ENCODE data around the gene SPDYE5. TPM values are rescaled to one million over a fixed set of nuclear protein-coding genes. Genes with fewer than 3 reads are reported as not detected.
"Not testable (repeated sequence)": the region's sequence is repeated elsewhere in the genome, so short reads cannot be mapped to it uniquely, and the experiment has no call there.

Gene SPDYE5
- not detected in 2 replicates for total RNA-seq (2014; rRNA removed; shearing (Covaris generic))
- 1.2 and 1.8 TPM in 2 replicates for polyA plus RNA-seq (2016; fragmentation: Nextera tagmentation; extraction: Ambion mirVana)
- long read RNA-seq, partial matches to known transcripts, result 0 of 1 reads
- long read RNA-seq, other reads (novel, unspliced or antisense), result 1 of 1 reads

- not testable (repeated sequence) for H3K27ac ChIP-seq (ENCODE audit: low read depth); ATAC-seq; H3K4me3 Mint-ChIP-seq; H2AFZ ChIP-seq; H3K4me1 ChIP-seq (ENCODE audit: insufficient read depth); H3K79me2 ChIP-seq (replicated peaks; ENCODE audit: insufficient read depth); H3K36me3 Mint-ChIP-seq (ENCODE audit: low read depth); H3K27me3 Mint-ChIP-seq (ENCODE audit: insufficient read depth, low read depth, poor library complexity); H3K9me3 Mint-ChIP-seq; H3K9me2 ChIP-seq (ENCODE audit: insufficient read depth); H3K4me1 Mint-ChIP-seq; DNase-seq (ENCODE audit: low spot score); H3F3A ChIP-seq (replicated peaks; ENCODE audit: low read depth); H3K27me3 ChIP-seq (ENCODE audit: insufficient read depth); H3K27ac Mint-ChIP-seq; H3K4me2 ChIP-seq; H4K20me1 ChIP-seq (replicated peaks; ENCODE audit: insufficient read depth); H3K4me3 ChIP-seq; H3K36me3 ChIP-seq (ENCODE audit: insufficient read depth)
Measured at GRCh38 chr7:75492020-75492419, at the start of gene SPDYE5. TSS of gene SPDYE5 (plus strand) at chr7:75492320. CDS start at chr7:75494048, 1,728 bp downstream.

GRCh38 chr7:75442465-75443111, 49.5 kb upstream of the SPDYE5 start:
- H2AFZ ChIP-seq; H3K4me1 Mint-ChIP-seq; H3K79me2 ChIP-seq (replicated peaks; ENCODE audit: insufficient read depth); H3K9me3 Mint-ChIP-seq; H3K27me3 Mint-ChIP-seq (ENCODE audit: insufficient read depth, low read depth, poor library complexity); H3K9me2 ChIP-seq (ENCODE audit: insufficient read depth); H3K27me3 ChIP-seq (ENCODE audit: insufficient read depth); H4K20me1 ChIP-seq (replicated peaks; ENCODE audit: insufficient read depth); H3F3A ChIP-seq (replicated peaks; ENCODE audit: low read depth); H3K4me1 ChIP-seq (ENCODE audit: insufficient read depth): not testable (repeated sequence)
- Histone ChIP-seq H3K4me2 (peak overlapping the region; percentile 85), H3K27ac (ENCODE audit: low read depth) (0 out of 2 replicates have a peak overlapping the region, but pooled peaks have one; percentile 83), H3K4me3 (peak overlapping the region; percentile 77), H3K36me3 (ENCODE audit: insufficient read depth) (peaks cover 12% of the 10 kb centered on the region)
- H3K27ac Mint-ChIP-seq, result peak overlapping the region; percentile 97
- ATAC-seq (peak; percentile 89), DNase-seq (ENCODE audit: low spot score) (peak; percentile 16)
- peaks cover 31% of the 10 kb centered on the region for H3K36me3 Mint-ChIP-seq (ENCODE audit: low read depth)
- TF ChIP-seq CREB1 (CRISPR knock-in tag; IDR thresholded peaks at IDR 0.05; ENCODE audit: low read depth) (peak; percentile 14; the same call in 1 of the 2 replicates), POLR2AphosphoS5 (IDR thresholded peaks at IDR 0.05; ENCODE audit: low read depth) (peak; percentile 55)
- H3K4me3 Mint-ChIP-seq, result peak overlapping the region; percentile 89

GRCh38 chr7:75449946-75450345, 42.2 kb upstream of the SPDYE5 start:
- not testable (repeated sequence) for DNase-seq (ENCODE audit: low spot score); H3K27me3 ChIP-seq (ENCODE audit: insufficient read depth); H3K27ac Mint-ChIP-seq; ATAC-seq; H3K27me3 Mint-ChIP-seq (ENCODE audit: insufficient read depth, low read depth, poor library complexity); H3K4me1 ChIP-seq (ENCODE audit: insufficient read depth); H3F3A ChIP-seq (replicated peaks; ENCODE audit: low read depth); H4K20me1 ChIP-seq (replicated peaks; ENCODE audit: insufficient read depth); H3K4me2 ChIP-seq; H3K4me3 Mint-ChIP-seq; H3K4me3 ChIP-seq; H3K27ac ChIP-seq (ENCODE audit: low read depth); H3K36me3 Mint-ChIP-seq (ENCODE audit: low read depth); H3K36me3 ChIP-seq (ENCODE audit: insufficient read depth); H3K4me1 Mint-ChIP-seq; H3K79me2 ChIP-seq (replicated peaks; ENCODE audit: insufficient read depth); H3K9me2 ChIP-seq (ENCODE audit: insufficient read depth); H2AFZ ChIP-seq; H3K9me3 Mint-ChIP-seq

- H4K20me1 ChIP-seq (replicated peaks; ENCODE audit: insufficient read depth); H3K36me3 Mint-ChIP-seq (ENCODE audit: low read depth); H3K4me2 ChIP-seq; H3F3A ChIP-seq (replicated peaks; ENCODE audit: low read depth); H3K4me3 ChIP-seq; H3K4me1 ChIP-seq (ENCODE audit: insufficient read depth); H3K36me3 ChIP-seq (ENCODE audit: insufficient read depth); H2AFZ ChIP-seq; H3K9me3 Mint-ChIP-seq; H3K79me2 ChIP-seq (replicated peaks; ENCODE audit: insufficient read depth); H3K27ac ChIP-seq (ENCODE audit: low read depth); H3K27me3 ChIP-seq (ENCODE audit: insufficient read depth); H3K4me1 Mint-ChIP-seq; H3K27me3 Mint-ChIP-seq (ENCODE audit: insufficient read depth, low read depth, poor library complexity); H3K4me3 Mint-ChIP-seq; H3K9me2 ChIP-seq (ENCODE audit: insufficient read depth); H3K27ac Mint-ChIP-seq; DNase-seq (ENCODE audit: low spot score): not testable (repeated sequence)
- TF ChIP-seq CTCF (conservative IDR thresholded peaks at IDR 0.05; ENCODE audit: low read depth in 2 of 2), result peak; percentile 20 to 28; a peak in 2 of 4 replicates
- peak; percentile 92 for ATAC-seq
Measured at GRCh38 chr7:75452494-75452955, 39.6 kb upstream of the SPDYE5 start.

GRCh38 chr7:75456403-75456802, 35.7 kb upstream of the SPDYE5 start:
- H3K27me3 Mint-ChIP-seq (ENCODE audit: insufficient read depth, low read depth, poor library complexity); H3F3A ChIP-seq (replicated peaks; ENCODE audit: low read depth); H3K79me2 ChIP-seq (replicated peaks; ENCODE audit: insufficient read depth); H3K27me3 ChIP-seq (ENCODE audit: insufficient read depth); H3K4me2 ChIP-seq; H3K4me1 ChIP-seq (ENCODE audit: insufficient read depth); H3K36me3 ChIP-seq (ENCODE audit: insufficient read depth); H3K4me1 Mint-ChIP-seq; H3K27ac ChIP-seq (ENCODE audit: low read depth); H3K27ac Mint-ChIP-seq; H3K36me3 Mint-ChIP-seq (ENCODE audit: low read depth); H2AFZ ChIP-seq; H3K9me3 Mint-ChIP-seq; H3K9me2 ChIP-seq (ENCODE audit: insufficient read depth); H3K4me3 Mint-ChIP-seq; DNase-seq (ENCODE audit: low spot score); H4K20me1 ChIP-seq (replicated peaks; ENCODE audit: insufficient read depth); ATAC-seq; H3K4me3 ChIP-seq: not testable (repeated sequence)
